Right lobe of liver (tissue), 6 donors: Measurements from ENCODE around the gene KIF1A. TPM values are rescaled to one million over a fixed set of nuclear protein-coding genes. Genes with fewer than 3 reads are reported as not detected.

Experiments used
- ATAC-seq, 4 donors: fragments of 200-7000 bp; cut with Tn5 transposase; one replicate each; pipeline ENCODE4 v1.9.1; 2020; ENCODE audit warnings: mild to moderate bottlenecking in 4 of 4, moderate library complexity in 4 of 4
- DNase-seq, 3 donors: peaks; one replicate each; pipeline ENCODE4 v3.0.0-alpha.2; 2020
- H3K27ac ChIP-seq, 3 donors: fragments of 200-600 bp; one replicate each; pipeline ENCODE4 v1.8.0; 2022
- H3K27me3 ChIP-seq, 2 donors: fragments of 200-600 bp; one replicate each; pipeline ENCODE4 v1.8.0; 2022
- H3K36me3 ChIP-seq, 4 donors: fragments of 200-600 bp; sonication (generic) in 1 of 4; one replicate each; pipeline versions ENCODE4 v1.5.1 to v1.8.0; 2017 to 2022; ENCODE audit warnings: control low read depth in 1 of 4
- H3K4me1 ChIP-seq, 4 donors: fragments of 200-600 bp; sonication (generic) in 1 of 4; one replicate each; pipeline versions ENCODE4 v1.5.1 to v1.8.0; 2017 to 2022; ENCODE audit warnings: control low read depth in 1 of 4
- H3K4me3 ChIP-seq, 3 donors: fragments of 200-600 bp; one replicate each; pipeline ENCODE4 v1.8.0; 2022
- H3K9me3 ChIP-seq, 4 donors: fragments of 200-600 bp; sonication (generic) in 1 of 4; one replicate each; pipeline versions ENCODE4 v1.5.1 to v1.8.0; 2017 to 2022; ENCODE audit warnings: control low read depth in 1 of 4
- CTCF ChIP-seq, 4 donors: fragments of 200-600 bp in 3 of 4; fragments of 450-650 bp in 1 of 4; IDR thresholded peaks; one replicate each; pipeline versions ENCODE4 v1.5.1 to v1.8.0; 2016 to 2022; ENCODE audit warnings: antibody characterized with exemption in 4 of 4, mild to moderate bottlenecking in 2 of 4
- POLR2A ChIP-seq: fragments of 450-650 bp; IDR thresholded peaks from one replicate; pipeline ENCODE4 v1.6.1; 2017; ENCODE audit warnings: antibody characterized with exemption, mild to moderate bottlenecking
- WGBS: methylation state at CpG from one replicate; pipeline ENCODE4 v1.1.6; 2018; ENCODE audit warnings: low coverage, low lambda C conversion rate; ENCODE audit not compliant: insufficient coverage; ENCODE audit errors: missing lambda C conversion rate; 5-methylcytosine and 5-hydroxymethylcytosine counted together
- intact Hi-C, 2 donors: fragments of 100-400 bp; cut with DNase I; formaldehyde crosslinking; loops; one replicate each; pipeline versions ENCODE4 v1.11.2 to v1.14.1; 2022
- total RNA-seq, 6 experiments: library from RNA; depleted of rRNA in 2 of 6; stranded (reverse); fragments of >200 nt in 2 of 6; fragmentation: NEBNext Ultra II Directional in 3 of 6; extraction: Animal tissue kit (Norgen Biotek cat#: 25700) in 3 of 6; gene quantifications; one replicate each; pipeline versions ENCODE4 v1.1.0 to v1.2.4, GENCODE V29; 2016 to 2023
- donor health status: DM: no; HTN: yes; CAD: no.
- donor health status: DM: no; HTN: no; CAD: no.
- donor health status: DM: no; HTN: no; CAD: no.
- donor health status: DM: no; HTN: yes; CAD: no.
- donor health status: DM: no; HTN: yes; CAD: no.

The KIF1A gene
- total RNA-seq, 6 experiments from 2014 or later: 0.31 to 0.87 (median 0.56) TPM

DNA sequence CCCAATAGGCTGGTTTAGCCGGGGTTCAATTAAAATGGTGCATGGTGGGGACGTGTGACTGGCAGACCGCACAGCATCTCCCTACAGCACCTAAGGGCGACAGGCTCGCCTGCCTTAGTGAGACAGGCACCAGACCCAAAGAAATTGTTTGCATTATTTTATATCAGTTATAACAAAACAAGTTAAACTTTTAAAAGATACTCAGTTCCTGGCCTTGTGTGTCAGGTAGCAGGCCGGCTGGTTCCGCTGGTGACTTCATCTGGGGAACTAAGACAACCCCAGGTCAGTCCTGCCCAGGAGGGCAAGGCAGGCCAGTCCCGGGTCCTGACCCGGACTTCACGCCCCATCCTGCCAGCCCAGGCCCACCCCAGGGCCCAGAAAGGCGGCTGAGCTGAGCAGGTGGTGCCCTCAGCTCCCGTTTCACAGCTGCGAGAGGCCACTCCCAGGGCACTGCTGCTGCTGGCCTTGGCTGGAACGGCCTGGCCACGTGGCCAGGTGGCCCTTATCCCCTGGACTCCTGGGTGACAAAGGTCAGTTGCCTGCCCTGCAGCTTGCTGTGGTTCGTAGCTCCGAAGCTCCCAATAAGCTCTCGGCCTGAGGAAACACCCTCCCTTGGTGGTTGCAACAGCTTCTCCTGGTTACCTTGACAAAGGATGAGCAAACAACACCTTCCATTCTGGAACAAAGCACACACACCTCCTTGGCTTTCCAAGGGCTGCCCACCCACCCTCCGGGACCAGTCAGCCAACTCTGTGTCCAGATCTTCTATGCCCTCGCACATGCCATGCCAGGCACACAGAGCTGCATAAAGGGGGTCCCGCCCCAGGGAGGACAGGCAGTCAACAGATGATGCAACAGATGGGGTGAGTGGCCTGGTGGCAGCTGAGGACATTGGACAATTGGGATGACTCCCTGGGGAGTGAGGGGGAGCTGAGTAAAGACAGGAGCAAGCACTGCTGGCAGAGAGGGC lies 37.3 kb upstream of the KIF1A start:
- ATAC-seq (peak; percentile 80 to 91 (median 83)), DNase-seq (peak; percentile 90 to 98 (median 98))
- peak overlapping the region in 2 of 3 donors; percentile 39 to 91 for H3K27ac ChIP-seq
- intact Hi-C loops: loop anchor here (5.0 to 10.0 kb wide), 3 partner anchors 35 to 137 kb away; partner anchors contain the start of gene SNED1 (in 1 of the 2)
- peak overlapping the region in 2 of 3 donors; percentile 20 to 33 for H3K4me3 ChIP-seq
- peaks cover 0 to 40% (median 18%) of the 10 kb centered on the region in 4 donors for H3K4me1 ChIP-seq
- H3K36me3 ChIP-seq: no peaks in the 10 kb centered on the region
- H3K9me3 ChIP-seq: no peaks in the 10 kb centered on the region
- no peaks in the 10 kb centered on the region for H3K27me3 ChIP-seq
- TF ChIP-seq CTCF (IDR thresholded peaks at IDR 0.05): no peak
- TF ChIP-seq POLR2A: no peak
- WGBS: 32% methylated on average over 15 of the region's 21 CpGs

DNA sequence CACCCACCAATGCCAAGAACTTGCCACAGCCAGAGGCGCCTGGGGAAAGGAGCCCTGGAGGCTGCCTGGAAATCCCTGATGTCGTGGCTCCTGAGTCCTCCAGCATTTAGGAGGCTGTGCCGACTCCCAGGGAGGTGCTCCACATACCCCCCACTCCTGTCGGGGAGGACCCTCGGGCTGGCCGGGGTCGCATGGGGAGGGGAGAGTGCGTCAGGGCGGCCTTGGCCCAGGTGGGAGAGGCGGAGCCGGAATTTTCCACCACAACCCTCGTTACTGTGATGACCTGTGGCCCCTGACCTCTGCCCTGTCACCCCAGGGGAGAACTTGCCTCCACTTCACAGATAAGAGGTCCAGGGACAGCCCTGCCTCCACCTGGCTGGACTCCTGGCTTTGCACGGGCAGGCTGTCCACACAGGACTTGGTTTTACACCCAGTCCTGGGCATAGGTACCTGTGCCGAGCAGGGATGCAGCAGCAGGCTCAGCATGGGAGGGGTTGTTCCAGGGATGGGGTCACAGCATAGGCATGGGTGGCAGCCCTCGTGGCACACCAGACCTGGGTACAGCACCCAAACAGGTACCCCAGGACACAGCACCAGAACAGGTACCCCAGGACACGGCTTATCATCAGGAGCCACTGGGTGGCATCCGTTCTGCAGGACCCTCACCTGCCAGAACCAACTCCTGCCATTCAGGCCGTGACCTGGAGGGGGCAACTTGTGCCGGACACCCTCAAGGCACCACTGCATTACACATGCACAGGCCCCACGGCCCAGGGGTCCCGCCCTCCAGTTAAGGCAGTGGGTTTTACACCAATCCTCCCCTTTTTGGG lies 36.3 kb upstream of the KIF1A start:
- peak; percentile 59 to 95 (median 94) for DNase-seq
- peak overlapping the region in 1 of 3 donors; percentile 33 for H3K4me3 ChIP-seq
- H3K27me3 ChIP-seq: no peaks in the 10 kb centered on the region
- ATAC-seq: peak; percentile 57 to 62 (median 60)
- H3K27ac ChIP-seq: peak overlapping the region in 2 of 3 donors; percentile 38 to 91
- H3K9me3 ChIP-seq: no peaks in the 10 kb centered on the region
- no peaks in the 10 kb centered on the region for H3K36me3 ChIP-seq
- intact Hi-C loops: loop anchor here (5.0 to 10.0 kb wide), 3 partner anchors 36 to 138 kb away; partner anchors contain the start of gene SNED1 (in 1 of the 2)
- H3K4me1 ChIP-seq: peaks cover 0 to 35% (median 15%) of the 10 kb centered on the region in 4 donors
- 8% methylated on average over 4 of the region's 21 CpGs for WGBS
- TF ChIP-seq CTCF (IDR thresholded peaks at IDR 0.05): peak; percentile 37 to 52 (median 46)
- TF ChIP-seq POLR2A: peak; percentile 34

DNA sequence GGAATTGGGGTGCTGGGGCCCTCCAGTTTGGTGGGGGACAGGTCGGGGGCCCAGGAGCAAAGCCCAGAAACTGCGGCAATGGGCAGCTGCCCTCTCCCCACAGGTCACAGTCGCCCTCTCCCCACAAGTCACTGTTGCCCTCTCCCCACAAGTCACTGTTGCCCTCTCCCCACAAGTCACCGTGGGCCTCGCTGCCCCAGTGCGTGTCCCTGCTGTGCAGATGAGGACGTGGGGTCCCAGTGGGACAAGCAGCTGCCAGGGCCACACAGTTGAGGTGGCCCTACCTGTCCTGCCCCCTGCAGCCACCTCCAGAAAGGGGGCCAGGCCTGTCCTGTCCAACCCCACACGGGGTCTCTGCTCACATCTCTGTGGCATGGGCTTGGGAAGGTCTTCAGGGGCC lies 35.7 kb upstream of the KIF1A start:
- 90% methylated on average over 2 of the region's 8 CpGs for WGBS
- intact Hi-C loops: loop anchor here (5.0 to 10.0 kb wide), 3 partner anchors 37 to 139 kb away; partner anchors contain the start of gene SNED1 (in 1 of the 2)
- ATAC-seq: no peak
- no peak overlapping the region for H3K4me3 ChIP-seq
- no peaks in the 10 kb centered on the region for H3K9me3 ChIP-seq
- H3K36me3 ChIP-seq: no peaks in the 10 kb centered on the region
- peak in 1 of 3 donors; percentile 48 for DNase-seq
- peak overlapping the region in 2 of 3 donors; percentile 30 to 91 for H3K27ac ChIP-seq
- peaks cover 0 to 37% (median 13%) of the 10 kb centered on the region in 4 donors for H3K4me1 ChIP-seq
- H3K27me3 ChIP-seq: no peaks in the 10 kb centered on the region
- TF ChIP-seq POLR2A: no peak
- TF ChIP-seq CTCF (IDR thresholded peaks at IDR 0.05): no peak

- TF ChIP-seq POLR2A (no peak), CTCF (IDR thresholded peaks at IDR 0.05) (no peak)
- no peaks in the 10 kb centered on the region for H3K9me3 ChIP-seq
- no peak overlapping the region for H3K4me3 ChIP-seq
- H3K27ac ChIP-seq: no peak overlapping the region
- ATAC-seq (no peak), DNase-seq (no peak)
- intact Hi-C loops: loop anchor here (10.0 kb wide), 2 partner anchors 132 to 142 kb away; partner anchors contain the start of gene SNED1 (in 1 of the 2)
- no peaks in the 10 kb centered on the region for H3K36me3 ChIP-seq
- 80% methylated on average over 5 of the region's 15 CpGs for WGBS
- H3K4me1 ChIP-seq: peaks cover 0 to 24% (median 7%) of the 10 kb centered on the region in 4 donors
- H3K27me3 ChIP-seq: no peaks in the 10 kb centered on the region
Measured at GRCh38 chr2:240852671-240853314, 32.8 kb upstream of the KIF1A start.
